Measurements from ENCODE around the gene SH2D2A.
A peak's percentile ranks its signal among the peaks of the same experiment; 100 is the strongest.
"Not testable (repeated sequence)": the region's sequence is repeated elsewhere in the genome, so short reads cannot be mapped to it uniquely, and the experiment has no call there.

SH2D2A gene

DNA sequence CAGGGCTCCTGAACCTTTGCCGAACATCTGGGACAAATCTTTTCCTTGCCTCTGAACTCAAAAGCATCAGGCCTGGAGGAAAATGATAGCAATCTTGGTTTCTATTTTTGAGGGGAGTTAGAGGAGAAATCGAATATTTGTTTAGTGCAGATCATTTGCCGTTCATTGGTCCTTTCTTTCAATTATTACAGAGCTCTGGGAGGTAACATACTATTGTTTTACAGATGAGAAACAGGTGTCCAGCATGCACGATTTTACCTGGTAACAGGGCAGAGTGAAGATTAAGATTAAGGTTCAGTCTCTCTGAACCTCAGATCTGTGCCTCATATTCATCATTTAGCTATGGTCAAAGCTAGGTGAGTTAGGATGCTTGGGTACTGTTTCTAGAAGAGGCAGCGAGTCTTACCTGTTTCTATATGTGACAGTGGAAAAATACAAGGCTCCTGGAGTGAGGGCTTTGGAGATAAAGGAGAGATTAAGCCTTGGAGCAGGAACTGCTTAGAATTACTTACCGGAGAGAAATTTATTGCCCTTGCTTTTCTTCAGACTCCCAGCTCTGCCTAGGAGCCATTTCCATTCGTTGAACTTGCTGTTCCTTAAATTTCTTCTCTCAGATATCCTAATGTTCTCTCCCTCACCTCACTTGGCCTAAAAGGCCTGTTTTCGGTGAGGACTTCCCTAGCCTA is 47.9 kb downstream of the SH2D2A start:
- DNase-seq (ENCODE audit: low read depth) = no peak

DNA sequence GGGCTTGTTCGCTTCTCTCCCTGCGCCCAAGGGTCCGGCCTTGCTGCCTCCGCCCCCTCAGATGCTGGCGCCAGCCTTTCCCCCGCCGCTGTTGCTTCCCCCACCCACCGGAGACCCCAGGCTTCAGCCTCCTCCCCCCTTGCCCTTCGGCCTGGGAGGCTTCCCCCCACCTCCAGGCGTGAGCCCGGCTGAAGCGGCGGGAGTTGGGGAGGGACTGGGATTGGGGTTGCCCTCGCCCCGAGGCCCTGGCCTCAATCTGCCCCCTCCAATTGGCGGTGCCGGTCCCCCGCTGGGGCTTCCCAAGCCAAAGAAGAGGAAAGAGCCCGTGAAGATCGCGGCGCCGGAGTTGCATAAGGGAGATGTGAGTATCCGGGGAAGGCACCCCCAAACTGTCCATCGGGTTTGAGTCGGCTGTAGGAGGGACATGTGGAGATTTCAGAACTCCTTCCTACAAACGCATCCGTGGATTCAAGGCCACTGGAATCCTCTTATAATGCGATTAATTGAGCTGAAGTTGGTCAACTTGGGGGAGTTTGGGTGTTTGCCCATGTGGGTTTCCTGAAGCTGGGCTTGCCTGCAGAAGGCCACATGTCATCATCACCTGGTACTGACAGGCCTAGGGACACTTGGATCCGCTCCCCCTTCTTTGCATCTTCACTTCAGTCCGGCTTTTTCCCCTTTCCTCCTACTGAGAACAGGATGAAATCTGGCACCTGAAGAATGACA is 48.6 kb downstream of the SH2D2A start:
- no peak for DNase-seq (ENCODE audit: low read depth)

DNA sequence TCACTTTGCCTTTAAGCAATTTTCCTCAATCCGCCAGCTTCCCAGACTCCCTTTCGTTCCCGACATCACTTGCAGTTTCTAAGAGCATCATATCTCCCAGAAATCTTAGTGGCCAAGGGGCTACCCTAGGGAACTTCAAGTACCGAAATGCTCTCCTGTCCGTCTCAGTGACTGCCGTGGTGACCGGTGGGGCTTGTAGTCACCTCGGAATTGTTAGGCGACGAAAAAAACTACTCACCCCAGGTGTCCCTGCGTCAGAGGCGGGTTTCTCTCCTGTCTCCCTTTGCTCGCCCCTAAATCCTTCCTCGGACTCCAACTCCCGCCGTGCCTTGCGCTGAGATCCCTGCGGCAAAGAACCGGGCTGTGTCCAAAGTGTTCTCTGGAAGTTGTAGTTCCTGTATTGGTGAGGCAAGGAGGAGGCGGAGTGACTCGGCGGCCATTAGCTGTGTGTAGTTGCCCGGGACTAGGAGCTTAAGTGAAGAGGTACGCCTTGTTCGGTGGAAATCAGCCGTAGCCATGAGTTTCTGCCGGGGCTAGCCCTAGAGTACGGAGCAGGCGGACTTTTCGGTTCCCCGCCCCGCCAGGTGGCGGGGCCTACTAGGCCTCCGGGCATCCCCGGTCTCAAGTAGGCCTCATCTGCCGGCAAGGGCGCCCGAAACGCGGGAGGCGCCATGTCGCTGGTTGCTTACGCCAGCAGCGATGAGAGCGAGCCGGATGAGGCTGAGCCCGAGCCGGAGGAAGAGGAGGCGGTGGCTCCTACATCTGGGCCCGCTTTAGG is 49.4 kb downstream of the SH2D2A start, which contains the start of gene PRCC:
TSS of gene PRCC (plus strand) at position 435 of the 778 bp plus-strand sequence. CDS start at position 672, 237 bp downstream.
- peak; percentile 100 for DNase-seq (ENCODE audit: low read depth)

DNA sequence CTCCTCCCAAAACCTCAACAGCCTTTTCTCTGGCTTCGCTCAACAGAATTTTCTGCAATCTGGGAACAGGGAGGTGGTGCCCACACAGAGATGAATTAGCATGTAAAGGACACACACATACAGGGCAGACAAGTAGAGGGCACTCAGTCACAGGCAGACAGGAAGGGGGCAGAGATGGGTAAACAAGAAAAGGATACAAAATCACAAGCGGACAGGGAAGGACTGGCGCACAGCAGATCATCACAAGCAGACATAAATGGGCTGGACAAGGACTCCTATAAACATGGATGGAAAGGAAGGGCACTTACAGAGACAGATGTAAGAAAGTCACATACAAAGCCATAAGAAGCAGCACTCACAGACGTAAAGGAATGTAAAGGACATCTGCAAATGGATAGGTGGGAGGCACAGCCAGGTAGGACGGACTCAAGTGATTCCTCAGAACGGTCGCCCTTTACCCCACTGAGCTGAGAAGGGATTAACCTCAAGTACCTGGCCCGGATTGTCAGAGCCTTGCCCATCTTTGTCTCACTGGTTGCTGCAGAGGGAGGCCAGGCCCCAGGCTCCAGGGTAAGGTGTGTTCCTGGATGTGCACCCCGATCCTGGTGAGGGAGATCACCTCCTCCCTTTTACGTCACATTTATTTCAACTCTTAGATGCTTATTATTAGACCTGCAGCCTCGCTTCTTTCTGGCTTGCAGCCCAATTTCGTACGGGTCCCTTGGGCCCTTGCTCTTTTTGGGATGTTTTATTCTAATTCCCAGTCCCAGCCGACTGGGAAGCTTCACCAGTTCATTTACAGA is 50.1 kb downstream of the SH2D2A start:
- no peak for DNase-seq (ENCODE audit: low read depth)

DNA sequence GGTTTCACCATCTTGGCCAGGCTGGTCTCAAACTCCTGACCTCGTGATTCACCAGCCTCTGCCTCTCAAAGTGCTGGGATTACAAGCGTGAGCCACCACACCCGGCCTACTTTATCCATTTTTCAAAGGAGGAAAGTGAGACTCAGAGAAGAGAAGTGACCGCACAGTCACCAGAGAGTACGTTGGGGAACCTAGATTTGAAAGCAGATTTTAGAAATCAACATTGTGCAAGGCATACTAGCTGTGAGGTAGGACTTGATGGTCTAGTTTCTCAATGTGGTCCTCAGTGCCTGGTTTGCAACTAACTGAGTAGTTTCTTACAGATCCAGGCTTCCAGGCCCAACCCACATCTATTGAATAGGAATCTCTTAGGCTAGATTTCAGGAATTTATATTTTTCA is 51.0 kb downstream of the SH2D2A start:
- DNase-seq (ENCODE audit: low read depth) = no peak

DNA sequence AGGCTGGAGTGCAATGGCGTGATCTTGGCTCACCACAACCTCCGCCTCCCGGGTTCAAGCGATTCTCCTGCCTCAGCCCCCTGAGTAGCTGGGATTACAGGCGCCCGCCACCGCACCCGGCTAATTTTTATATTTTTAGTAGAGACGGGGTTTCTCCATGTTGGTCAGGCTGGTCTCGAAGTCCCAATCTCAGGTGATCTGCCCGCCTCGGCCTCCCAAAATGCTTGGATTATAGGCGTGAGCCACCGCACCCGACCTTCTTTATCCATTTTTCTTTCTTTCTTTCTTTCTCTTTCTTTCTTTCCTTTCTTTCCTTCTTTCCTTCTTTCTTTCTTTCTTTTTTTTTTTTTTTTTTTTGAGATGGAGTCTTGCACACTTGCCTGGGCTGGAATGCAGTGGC is 51.5 kb downstream of the SH2D2A start:
- DNase-seq (ENCODE audit: low read depth) = not testable (repeated sequence)

DNA sequence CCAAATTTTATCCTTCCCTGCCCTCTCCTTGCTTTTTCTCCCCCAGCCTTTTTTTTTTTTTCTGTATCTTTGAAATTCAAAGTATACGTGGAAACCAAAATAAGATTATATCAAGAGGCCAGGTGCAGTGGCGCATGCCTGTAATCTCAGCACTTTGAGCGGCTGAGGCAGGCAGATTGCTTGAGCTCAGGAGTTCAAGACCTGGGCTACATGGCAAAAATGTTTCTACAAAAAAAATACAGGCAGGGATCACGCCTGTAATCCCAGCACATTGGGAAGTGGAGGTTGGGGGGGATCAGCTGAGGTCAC is 55.9 kb downstream of the SH2D2A start:
- DNase-seq (ENCODE audit: low read depth) = no peak

DNA sequence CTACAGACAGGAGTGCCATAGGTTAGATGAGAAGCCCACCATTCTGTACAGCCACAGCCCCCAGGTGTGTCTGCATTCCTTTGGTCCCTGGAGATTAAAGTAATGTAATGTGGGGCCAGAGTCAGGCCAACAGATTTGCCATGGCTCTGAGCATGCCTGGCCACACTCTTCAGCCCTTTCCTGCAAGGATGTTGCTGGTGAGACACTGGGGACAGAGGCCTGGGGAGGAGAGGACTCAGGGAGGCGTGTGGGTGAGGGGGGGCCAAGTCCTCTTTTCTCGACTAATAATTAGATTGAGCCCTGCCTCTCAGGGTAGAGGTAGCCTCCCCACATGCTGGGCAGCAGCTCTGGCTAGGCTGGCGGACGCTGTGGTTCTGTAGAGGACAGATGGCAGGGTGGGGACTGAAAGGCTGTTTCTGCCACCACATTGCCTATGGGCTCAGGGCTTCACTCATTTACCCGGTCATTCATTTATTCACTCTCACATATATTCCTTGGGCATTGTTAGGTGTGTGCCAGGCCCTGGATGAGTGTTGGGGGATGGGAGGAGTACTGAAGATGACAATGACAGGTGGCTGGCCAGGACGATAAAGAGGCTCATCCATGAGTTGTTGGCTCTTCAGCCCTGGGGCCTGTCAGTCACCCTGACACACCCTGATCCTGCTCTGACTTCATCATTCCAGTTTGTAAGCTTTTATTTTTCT is 56.4 kb downstream of the SH2D2A start:
- no peak for DNase-seq (ENCODE audit: low read depth)

DNA sequence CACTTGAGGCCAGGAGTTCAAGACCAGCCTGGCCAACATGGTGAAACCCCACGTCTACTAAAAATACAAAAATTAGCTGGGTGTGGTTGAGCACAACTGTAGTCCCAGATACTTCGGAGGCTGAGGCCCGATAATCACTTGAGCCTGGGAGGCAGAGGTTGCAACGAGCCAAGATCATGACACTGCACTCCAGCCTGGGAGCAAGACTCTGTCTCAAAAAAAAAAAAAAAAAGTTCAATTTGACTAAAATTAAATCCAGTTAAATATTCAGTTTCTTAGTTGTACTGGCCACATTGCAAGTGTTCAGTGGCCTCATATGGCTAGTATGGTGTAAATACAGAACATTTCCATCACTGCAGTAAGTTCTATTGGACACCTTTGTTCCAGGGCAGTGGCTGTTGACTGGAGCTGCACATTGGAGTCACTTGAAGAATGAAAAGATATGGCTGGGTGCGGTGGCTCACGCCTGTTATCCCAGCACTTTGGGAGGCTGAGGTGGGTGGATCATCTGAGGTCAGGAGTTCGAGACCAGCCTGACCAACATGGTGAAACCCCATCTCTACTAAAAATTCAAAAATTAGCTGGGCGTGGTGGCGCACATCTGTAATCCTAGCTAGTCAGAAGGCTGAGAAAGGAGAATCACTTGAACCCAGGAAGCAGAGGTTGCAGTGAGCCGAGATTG is 58.9 kb downstream of the SH2D2A start:
- not testable (repeated sequence) for DNase-seq (ENCODE audit: low read depth)

DNA sequence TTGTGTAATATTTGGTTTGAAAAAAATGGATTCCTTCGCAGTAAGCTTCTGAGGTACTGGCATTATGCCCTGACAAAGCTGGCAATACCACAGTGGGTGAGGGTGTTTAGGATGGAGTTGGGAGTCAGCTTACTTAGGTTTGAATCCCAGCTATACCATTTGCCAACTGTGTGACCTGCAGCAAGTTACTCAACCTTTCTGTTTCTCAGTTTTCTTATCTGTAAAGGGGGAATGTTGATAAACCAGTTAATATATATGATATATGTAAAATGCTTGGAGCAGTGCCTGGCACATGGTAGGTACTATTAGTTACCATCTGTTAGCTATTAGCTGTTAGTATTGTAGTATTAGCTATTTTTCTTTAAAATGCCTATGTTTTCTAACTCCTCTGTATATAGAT is 60.3 kb downstream of the SH2D2A start:
- no peak for DNase-seq (ENCODE audit: low read depth)

Measured in GM04504 (cell line).